Neural crest cell (in vitro differentiated cells): ENCODE results near the gene EHF. TPM values are rescaled to one million over a fixed set of nuclear protein-coding genes. Genes with fewer than 3 reads are reported as not detected.

Source experiments
- DNase-seq: peaks from one replicate; pipeline ENCODE4 v3.0.0; 2021; ENCODE audit warnings: low read depth, mixed read lengths, low spot score
- H3K27ac Mint-ChIP-seq: one replicate; pipeline ENCODE4 v1.8.0; 2021; ENCODE audit warnings: mild to moderate bottlenecking, mixed read lengths; ENCODE audit not compliant: unreplicated experiment
- H3K27me3 Mint-ChIP-seq: 2 replicates; pipeline ENCODE4 v1.8.0; 2021; ENCODE audit warnings: low read depth, mild to moderate bottlenecking, mixed read lengths
- H3K36me3 Mint-ChIP-seq: 2 replicates; pipeline ENCODE4 v1.8.0; 2021; ENCODE audit warnings: low read depth, mild to moderate bottlenecking, mixed read lengths
- H3K4me1 Mint-ChIP-seq: 2 replicates; pipeline ENCODE4 v1.8.0; 2021; ENCODE audit warnings: mixed read lengths
- H3K4me3 Mint-ChIP-seq: one replicate; pipeline ENCODE4 v1.8.0; 2021; ENCODE audit warnings: mild to moderate bottlenecking, mixed read lengths
- H3K9me3 Mint-ChIP-seq: 2 replicates; pipeline ENCODE4 v1.8.0; 2021; ENCODE audit warnings: mixed read lengths
- total RNA-seq: library from RNA; stranded (reverse); gene quantifications from 2 replicates; pipeline ENCODE4 v1.2.1, GENCODE V29; 2021
- TF ChIP-seq, protein P1 (sequence below): fragments of 200-600 bp; sonication (generic); conservative IDR thresholded peaks from 2 replicates; pipeline ENCODE4 v1.5.0; 2021; ENCODE audit warnings: antibody characterized with exemption, mild to moderate bottlenecking

The EHF gene
- total RNA-seq, 1 donor from 2014 or later, result not detected

GRCh38 chr11:34602245-34602644 lies 18.6 kb upstream of the EHF start:
- H3K27ac Mint-ChIP-seq, result no peak overlapping the region
- no peaks in the 10 kb centered on the region for H3K36me3 Mint-ChIP-seq
- TF ChIP-seq, protein P1, sequence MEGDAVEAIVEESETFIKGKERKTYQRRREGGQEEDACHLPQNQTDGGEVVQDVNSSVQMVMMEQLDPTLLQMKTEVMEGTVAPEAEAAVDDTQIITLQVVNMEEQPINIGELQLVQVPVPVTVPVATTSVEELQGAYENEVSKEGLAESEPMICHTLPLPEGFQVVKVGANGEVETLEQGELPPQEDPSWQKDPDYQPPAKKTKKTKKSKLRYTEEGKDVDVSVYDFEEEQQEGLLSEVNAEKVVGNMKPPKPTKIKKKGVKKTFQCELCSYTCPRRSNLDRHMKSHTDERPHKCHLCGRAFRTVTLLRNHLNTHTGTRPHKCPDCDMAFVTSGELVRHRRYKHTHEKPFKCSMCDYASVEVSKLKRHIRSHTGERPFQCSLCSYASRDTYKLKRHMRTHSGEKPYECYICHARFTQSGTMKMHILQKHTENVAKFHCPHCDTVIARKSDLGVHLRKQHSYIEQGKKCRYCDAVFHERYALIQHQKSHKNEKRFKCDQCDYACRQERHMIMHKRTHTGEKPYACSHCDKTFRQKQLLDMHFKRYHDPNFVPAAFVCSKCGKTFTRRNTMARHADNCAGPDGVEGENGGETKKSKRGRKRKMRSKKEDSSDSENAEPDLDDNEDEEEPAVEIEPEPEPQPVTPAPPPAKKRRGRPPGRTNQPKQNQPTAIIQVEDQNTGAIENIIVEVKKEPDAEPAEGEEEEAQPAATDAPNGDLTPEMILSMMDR, result no peak
- no peak for DNase-seq
- no peaks in the 10 kb centered on the region for H3K27me3 Mint-ChIP-seq
- H3K4me3 Mint-ChIP-seq, result no peak overlapping the region
- H3K4me1 Mint-ChIP-seq, result peaks cover 11% of the 10 kb centered on the region
- no peaks in the 10 kb centered on the region for H3K9me3 Mint-ChIP-seq

DNA sequence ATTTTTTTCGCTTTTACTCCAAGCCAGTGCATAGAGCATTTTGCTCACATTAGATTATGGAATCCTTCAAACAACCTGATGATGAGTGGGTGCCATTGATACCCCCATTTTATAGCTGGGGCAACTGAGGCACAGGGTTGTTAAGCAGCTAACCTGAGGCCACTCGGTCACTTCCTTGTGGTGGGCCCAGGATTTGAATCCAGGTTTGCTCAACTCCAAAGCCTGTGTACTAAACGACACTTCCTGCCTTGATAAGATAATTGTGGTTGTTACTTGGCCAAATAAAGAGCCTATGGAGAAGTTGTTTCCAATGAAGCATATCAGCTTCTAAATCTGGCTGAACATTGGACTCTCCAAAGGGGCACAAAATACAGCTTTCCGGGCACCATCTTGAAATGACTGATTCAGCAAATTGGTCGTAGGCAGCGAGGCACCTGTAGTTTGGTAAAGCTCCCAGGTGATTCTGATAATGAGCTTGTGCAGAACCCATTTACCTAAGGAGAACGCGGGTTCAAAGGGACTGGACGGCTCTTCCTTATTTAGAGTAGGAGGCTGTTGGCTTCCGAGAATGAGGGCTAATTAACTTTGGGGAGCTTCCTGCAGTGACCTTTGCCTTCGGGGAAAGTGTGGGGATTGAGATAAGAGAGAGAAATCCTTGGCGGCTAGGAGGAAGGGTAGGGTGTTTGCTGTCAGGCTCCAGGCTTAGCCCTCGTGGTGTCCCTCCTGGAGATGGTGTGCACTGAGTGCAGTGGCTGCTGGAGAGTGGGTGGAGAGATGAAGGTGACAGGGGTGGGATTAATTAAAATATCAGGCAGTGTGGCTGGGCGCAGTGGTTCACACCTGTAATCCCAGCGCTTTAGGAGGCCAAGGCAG lies 17.5 kb upstream of the EHF start:
- Mint-ChIP-seq H3K4me1 (peaks cover 11% of the 10 kb centered on the region), H3K4me3 (no peak overlapping the region), H3K36me3 (no peaks in the 10 kb centered on the region), H3K27me3 (no peaks in the 10 kb centered on the region), H3K9me3 (no peaks in the 10 kb centered on the region), H3K27ac (no peak overlapping the region)
- TF ChIP-seq, protein P1, result no peak
- no peak for DNase-seq

DNA sequence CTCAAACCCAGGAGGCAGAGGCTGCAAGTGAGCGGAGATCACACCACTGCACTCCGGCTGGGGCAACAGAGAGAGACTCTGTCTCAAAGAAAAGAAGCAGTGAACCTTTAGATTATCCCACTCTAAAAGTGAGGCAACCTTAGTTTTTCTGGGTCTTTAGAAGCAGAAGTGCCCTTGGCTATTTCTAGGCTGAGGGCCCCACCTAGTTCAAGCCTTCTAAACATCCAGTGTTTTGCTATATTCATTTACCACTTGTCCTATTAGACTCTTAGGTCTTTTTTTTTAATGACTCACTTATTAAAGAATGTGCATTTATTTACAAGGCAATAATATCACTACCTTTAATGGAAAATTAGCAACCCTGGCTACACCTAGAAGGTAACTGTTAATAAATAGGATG lies 16.7 kb upstream of the EHF start:
- H3K27me3 Mint-ChIP-seq, result no peaks in the 10 kb centered on the region
- no peaks in the 10 kb centered on the region for H3K9me3 Mint-ChIP-seq
- H3K36me3 Mint-ChIP-seq, result no peaks in the 10 kb centered on the region
- DNase-seq, result no peak
- peaks cover 11% of the 10 kb centered on the region for H3K4me1 Mint-ChIP-seq
- TF ChIP-seq, protein P1, result no peak
- H3K27ac Mint-ChIP-seq, result no peak overlapping the region
- no peak overlapping the region for H3K4me3 Mint-ChIP-seq

GRCh38 chr11:34604911-34605310 lies 16.0 kb upstream of the EHF start:
- H3K4me1 Mint-ChIP-seq, result peaks cover 5% of the 10 kb centered on the region
- H3K4me3 Mint-ChIP-seq, result no peak overlapping the region
- no peak for DNase-seq
- no peaks in the 10 kb centered on the region for H3K36me3 Mint-ChIP-seq
- TF ChIP-seq, protein P1, result no peak
- H3K27ac Mint-ChIP-seq, result no peak overlapping the region
- H3K27me3 Mint-ChIP-seq, result no peaks in the 10 kb centered on the region
- no peaks in the 10 kb centered on the region for H3K9me3 Mint-ChIP-seq

GRCh38 chr11:34605481-34606325 lies 15.2 kb upstream of the EHF start:
- H3K27ac Mint-ChIP-seq, result peak overlapping the region; percentile 58
- H3K9me3 Mint-ChIP-seq, result no peaks in the 10 kb centered on the region
- no peaks in the 10 kb centered on the region for H3K36me3 Mint-ChIP-seq
- no peaks in the 10 kb centered on the region for H3K27me3 Mint-ChIP-seq
- H3K4me3 Mint-ChIP-seq, result no peak overlapping the region
- no peak for DNase-seq
- TF ChIP-seq, protein P1, result no peak
- H3K4me1 Mint-ChIP-seq, result peaks cover 4% of the 10 kb centered on the region
